Fibroblast of lung (primary cell): Measurements from ENCODE around the gene RNASE4.

Source experiments
- EZH2 ChIP-seq: IDR thresholded peaks from 2 replicates; pipeline ENCODE4 v1.5.1; 2012; ENCODE audit warnings: low read length, control low read depth, mild to moderate bottlenecking; ENCODE audit errors: missing control alignments
- TF ChIP-seq, protein P1 (sequence below), 2 donors: IDR thresholded peaks in 1 of 2; conservative IDR thresholded peaks in 1 of 2; 1 replicate in 1 of 2; 2 replicates in 1 of 2; pipeline ENCODE4 v1.5.1; 2011 to 2012; ENCODE audit warnings: low read length in 2 of 2, control low read depth in 1 of 2, inconsistent platforms in 1 of 2, low read depth in 1 of 2, mild to moderate bottlenecking in 1 of 2

DNA sequence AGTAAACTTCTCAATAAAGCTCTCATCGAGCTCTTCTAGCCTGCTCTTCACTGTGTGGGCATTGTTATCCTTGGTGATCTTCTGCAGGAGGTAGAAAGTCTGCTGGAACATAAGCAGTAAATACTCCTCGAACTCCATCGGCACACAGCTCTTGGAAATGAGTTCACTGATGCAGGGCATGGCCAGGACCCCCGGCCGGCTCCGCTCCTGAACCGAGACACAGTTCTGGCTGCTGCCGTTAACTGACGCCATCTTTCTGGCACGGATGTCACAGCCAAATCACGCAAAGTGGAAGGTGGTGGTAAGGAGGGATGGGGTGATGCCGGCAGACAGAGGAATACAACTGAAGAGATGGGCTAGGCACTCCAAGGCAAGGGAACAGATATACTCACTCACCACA is 37.7 kb downstream of the RNASE4 start:
- TF ChIP-seq, protein P1, sequence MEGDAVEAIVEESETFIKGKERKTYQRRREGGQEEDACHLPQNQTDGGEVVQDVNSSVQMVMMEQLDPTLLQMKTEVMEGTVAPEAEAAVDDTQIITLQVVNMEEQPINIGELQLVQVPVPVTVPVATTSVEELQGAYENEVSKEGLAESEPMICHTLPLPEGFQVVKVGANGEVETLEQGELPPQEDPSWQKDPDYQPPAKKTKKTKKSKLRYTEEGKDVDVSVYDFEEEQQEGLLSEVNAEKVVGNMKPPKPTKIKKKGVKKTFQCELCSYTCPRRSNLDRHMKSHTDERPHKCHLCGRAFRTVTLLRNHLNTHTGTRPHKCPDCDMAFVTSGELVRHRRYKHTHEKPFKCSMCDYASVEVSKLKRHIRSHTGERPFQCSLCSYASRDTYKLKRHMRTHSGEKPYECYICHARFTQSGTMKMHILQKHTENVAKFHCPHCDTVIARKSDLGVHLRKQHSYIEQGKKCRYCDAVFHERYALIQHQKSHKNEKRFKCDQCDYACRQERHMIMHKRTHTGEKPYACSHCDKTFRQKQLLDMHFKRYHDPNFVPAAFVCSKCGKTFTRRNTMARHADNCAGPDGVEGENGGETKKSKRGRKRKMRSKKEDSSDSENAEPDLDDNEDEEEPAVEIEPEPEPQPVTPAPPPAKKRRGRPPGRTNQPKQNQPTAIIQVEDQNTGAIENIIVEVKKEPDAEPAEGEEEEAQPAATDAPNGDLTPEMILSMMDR (conservative IDR thresholded peaks at IDR 0.05 in 1 of 2, IDR thresholded peaks at IDR 0.05 in 1 of 2; ENCODE audit: low read depth in 1 of 2, low read length in 2 of 2) = no peak
- TF ChIP-seq EZH2 = no peak
